T-helper 1 cell treated with Interleukin-12 subunit alpha and Interleukin-12 subunit beta and Interleukin-4 antibody, amounts not matched to agents 30 ng/mL and 1 ng/mL, for 36 hours (primary cell): ENCODE data around the gene USH1C. TPM values are rescaled to one million over a fixed set of nuclear protein-coding genes. Genes with fewer than 3 reads are reported as not detected.

Source experiments
- intact Hi-C: fragments of 100-400 bp; cut with micrococcal nuclease; formaldehyde crosslinking; loops from one replicate; pipeline ENCODE4 v1.15.1; 2024
- total RNA-seq: library from RNA; stranded (reverse); gene quantifications from 2 replicates; pipeline ENCODE4 v1.2.3, GENCODE V29; 2022

Gene USH1C
- total RNA-seq, 1 donor from 2014 or later = not detected

DNA sequence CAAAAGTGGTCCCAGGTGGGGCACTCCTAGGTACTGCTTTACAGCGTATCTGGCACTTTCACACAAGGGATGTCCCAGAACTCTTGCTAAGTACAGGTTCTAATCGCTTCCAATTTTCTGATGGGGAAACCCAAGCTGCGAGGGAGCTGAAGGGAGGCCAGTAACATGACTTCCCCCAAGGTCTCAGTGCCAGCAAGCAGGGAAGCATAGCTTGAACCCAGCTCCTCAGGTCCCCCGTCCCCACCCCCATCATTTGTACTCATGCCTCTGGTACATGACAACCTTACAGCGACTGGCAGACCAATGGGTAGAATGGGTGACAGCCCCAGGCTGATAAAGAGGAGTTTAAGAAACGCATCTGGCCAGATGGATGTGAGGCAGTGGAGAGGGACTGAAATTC is 66.9 kb downstream of the USH1C start:
- intact Hi-C loops = no loop called here

DNA sequence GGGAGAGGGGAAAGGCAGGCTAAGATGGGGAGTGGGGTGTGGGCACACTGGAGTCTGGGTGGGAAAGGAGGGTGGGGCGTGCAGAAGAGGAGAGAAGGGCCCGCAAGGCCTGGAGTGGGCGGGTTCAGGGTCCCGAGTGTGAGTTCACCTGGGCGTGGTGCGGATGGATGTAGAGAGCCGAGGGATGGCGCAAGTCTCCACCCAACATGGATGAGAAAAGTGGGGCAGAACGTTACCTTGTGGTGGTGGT is 67.2 kb downstream of the USH1C start:
- intact Hi-C loops = no loop called here

DNA sequence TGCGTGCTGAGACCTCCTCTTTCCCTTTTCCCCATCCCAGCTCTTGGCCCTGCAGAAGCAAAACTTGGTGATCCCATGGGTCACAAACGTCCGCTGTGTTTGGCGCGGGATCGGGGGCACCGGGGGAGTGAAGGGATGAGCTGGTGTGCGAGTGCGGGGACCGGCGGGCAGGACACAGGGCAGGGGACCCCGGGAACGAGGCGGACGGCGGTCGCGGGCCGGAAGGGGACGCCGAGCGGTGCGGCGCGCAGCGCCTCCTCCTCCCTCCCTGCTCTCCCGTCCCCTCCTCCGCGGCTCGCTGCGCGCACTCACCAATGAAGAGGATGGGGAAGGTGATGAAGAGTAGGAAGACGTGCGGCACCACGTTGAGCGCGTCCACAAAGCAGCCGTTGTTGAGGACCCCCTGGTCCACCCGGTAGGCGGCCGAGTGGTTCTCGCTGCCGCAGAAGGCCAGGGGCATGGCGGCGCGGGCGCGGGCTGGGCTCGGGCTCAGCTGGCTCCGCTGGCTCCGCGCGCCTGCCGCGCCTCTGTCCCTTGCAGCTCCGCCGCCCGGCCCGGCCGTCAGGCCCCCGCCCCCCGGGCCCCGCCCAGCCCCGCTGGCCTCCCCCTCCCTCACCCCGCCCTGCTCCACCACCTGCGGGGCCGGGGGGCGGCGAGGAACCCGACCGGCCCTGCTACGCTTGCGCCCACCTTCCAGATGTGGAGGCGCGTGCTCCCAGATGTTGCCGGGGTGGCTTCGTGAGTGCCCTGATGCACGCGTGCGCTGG is 67.7 kb downstream of the USH1C start, which contains the start of gene ABCC8:
Gene ABCC8 (minus strand): TSS at position 529 of the 767 bp plus-strand sequence. CDS start 69 bp downstream, at position 460.
- intact Hi-C loops = no loop called here

DNA sequence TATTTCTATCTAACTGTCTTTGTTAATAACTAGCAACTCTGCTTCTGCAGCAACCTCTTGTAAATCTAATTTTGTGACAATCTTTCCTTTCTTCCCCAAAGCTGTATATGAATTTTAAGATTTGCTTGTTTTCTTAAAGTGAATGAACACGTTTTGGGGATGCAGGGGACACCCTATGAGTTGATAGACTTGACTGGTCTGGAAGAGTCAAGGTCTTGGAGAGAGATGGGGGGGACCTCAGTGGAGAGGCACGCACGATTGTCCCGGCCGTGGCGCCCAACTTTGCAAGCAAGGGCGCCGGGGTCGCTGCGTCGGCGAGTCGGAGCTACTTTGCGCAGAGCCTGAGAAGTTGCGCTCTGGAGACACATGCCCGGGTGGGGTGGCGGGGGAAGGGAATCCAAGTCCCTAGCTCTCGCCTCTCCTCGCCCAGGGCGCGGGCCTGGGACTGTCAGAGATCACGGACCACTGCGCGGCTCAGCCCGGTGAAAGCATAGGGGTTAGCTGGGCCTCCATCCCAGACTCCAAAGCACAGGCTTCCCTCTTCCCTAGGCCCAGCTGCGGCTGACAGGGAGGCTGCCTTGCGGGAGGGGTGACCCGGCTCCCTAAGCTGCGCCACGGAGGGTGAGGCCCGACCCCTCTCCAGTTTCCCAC is 68.4 kb downstream of the USH1C start:
- intact Hi-C loops = no loop called here

DNA sequence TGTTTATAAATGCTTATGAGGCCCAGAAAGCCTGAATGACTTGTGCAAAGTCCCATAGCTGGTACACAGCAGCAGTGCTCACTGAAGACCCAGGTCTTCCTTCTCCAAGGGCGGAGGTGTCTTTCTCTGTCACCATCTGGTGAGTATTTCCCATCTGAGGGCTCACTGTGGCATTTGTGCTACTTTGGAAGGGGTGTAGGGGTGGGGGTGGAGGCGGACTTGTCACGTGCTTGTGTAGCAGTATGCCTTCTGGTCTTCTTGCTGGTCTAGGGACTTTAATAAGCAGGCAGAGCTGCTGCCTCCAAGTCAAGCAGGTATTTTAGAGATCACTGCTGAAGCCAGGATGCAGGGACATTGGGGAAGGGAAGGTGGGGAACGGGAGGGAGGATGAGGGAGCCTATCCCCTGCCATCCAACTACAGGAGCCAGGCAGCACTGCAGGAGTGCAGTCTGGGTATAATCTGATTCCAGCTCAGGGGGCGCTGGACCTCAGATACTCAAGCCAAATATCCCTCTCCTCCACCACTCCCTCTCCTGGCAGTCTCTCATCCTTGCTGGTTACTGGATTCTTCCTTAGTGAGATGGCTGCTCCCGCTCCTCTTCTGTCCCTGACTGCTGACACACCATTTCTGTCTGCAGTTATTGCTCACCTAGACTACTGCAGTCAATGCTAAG is 71.0 kb downstream of the USH1C start:
- intact Hi-C loops = no loop called here

DNA sequence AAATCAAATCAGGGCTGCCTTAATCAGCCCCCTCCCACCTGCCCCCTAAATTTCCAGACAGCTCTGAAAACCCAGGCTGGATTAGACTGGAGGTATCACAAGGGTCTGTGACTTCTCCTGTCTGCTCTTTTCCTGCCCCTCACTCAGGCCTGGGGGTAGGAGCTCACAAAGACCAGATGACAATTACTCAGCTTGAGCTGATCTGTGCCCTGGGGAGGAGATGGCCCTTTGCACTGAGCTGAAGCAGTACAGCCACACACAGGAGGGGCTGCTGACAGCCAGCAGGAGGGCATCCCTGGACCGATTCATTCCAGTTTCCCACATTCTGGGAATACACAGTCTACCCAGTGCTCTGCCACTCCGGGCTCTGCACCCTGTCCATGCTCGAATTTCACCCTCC is 71.7 kb downstream of the USH1C start:
- intact Hi-C loops = no loop called here

DNA sequence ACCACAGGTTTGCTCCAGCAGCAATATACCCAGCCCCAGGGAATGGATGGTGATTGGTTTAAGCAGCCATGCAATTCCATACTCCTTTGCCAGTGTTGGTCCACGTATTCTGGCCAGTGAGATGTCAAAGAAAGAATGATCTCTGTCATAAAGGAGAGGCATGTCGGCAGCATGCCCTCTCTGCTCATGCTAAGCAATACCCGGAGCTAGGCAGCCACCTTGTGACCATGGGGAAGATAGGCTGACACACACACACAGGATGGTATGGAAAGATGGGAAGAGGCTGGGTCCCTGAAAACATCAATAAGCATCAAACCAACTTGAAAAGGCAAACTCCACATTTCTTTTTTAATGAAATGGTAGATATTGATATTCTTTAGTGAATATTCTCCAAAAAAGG is 72.7 kb downstream of the USH1C start:
- intact Hi-C loops = no loop called here

DNA sequence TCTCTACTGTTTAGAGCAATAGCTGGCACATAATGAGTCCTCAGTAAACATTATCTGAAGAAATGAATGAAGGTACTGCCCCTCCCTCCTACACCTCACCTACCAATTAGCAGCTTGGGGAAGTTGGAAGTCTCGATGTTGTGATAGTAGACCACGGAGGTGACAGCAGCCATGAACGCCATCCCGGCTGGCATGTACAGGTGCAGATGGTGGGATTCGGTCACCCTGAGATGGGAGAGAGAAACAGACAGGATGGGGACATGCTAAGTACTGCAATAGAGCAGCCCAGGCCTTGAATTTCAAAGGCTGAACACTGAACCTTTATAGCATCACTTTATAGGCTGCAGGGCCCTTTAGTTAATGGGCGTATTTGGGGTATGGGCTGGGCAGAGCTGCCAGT is 74.2 kb downstream of the USH1C start:
- intact Hi-C loops = no loop called here

DNA sequence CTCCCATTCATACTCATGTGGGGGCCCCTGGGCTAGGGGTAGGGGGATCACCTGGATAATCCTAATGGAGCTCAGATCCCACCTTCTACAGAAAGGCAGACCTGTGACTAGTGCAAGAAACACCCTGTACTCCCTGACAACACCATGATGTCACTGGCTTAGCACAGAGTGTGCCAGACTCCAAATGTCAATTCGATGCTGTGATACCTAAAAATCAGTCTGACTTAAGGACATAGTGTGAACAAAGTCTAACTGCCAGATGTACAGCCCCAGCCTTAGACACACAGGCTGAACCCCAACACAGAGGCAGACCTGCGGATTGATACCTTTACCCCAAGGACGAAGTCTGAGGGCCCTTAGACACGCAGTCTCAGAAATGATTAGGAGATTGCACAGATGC is 76.1 kb downstream of the USH1C start:
- intact Hi-C loops = no loop called here

DNA sequence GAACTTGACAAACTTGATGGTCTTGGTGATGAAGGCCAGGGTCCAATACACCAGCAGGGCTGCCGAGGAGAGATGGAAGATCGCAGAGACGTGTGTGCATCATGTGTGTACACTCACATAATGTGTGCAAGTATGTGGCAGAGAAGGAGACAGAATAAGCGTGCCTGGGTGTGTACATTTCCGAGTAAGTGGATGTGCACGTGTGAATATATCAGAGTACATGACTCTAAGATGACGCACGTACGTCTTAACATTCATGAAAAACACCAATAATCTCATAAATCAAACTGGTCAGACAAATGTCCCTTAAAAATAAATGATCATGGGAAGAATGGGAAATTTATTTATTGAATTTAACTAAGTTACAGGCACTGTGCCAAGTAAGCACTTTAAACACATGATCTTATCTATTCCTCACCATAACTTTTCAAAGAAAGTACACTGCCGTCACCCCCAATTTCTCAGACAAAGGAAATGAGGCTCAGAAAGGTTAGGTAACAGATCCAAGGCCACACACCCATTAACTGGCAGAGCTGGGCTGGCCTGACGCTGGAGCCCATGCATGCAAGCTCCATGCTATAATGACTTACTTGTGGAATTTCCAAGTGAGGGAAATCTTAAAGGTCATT is 80.6 kb downstream of the USH1C start:
- intact Hi-C loops = no loop called here

DNA sequence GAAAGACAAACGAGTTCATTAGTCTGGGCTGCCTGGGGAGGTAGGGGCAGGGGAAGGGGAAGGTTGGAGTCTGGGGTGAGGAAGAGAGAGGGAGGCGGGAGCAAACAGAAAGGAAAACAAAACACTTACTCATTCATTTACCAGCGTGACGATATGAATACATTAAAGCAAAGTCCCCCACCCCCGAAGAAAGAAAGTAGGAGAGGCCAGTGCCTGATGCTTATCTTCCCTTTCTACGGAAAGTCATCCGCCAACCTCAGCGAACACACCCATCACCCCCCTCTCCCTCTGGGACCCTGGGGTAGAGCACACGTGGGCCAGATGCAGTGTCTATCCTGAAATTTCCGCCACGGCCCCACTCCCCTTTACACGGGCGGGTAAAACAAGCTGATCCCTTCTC is 81.3 kb downstream of the USH1C start:
- intact Hi-C loops = no loop called here

DNA sequence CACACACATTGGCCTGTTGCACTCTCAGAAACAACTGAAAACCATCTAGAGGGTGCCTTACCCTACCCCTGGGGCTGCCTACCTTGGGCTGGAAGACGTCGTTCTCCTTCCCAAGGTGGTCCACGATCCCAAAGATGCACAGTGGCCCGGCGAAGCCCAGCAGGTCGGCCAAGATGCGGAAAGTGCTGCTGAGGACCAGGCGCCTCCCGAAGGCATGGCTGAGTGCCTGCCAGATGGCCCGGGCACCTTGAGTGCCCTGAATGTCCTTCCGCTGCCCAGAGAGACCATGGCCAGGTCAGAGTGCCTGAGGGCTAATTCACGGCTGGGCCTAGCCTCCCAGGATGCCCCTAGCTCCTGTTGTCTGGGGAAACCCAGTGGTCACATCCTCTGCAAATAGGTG is 83.8 kb downstream of the USH1C start:
- intact Hi-C loops = no loop called here

DNA sequence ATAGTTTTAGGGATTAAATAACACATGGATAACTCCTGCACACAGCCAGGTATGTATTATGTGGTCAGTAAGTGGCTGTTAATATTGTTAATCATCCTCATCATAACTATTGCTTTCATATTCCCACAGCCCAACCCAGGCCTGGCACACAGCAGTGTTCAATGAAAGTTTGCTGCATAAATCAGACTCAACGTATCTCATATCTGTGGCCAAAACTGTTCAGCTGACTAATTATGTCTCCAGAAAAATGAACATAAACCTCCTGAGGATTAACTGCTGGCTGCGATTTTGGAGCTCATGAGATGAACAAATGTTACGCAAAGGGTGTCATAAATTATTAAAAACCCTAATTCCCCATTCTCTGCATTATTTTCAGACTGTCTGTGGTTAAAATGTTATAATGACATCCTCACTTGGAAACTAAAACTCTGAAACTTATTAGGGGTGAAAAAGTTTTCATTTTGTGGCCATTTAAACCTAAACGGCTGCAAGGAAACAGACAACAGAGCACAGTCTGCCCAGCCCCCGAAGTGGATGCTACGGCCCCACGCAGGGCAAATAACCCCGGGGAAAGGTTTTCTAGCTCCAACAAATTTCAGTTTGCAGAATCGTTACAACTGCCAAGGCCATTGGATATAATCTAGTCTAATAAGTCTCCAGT is 84.8 kb downstream of the USH1C start:
- intact Hi-C loops = no loop called here

DNA sequence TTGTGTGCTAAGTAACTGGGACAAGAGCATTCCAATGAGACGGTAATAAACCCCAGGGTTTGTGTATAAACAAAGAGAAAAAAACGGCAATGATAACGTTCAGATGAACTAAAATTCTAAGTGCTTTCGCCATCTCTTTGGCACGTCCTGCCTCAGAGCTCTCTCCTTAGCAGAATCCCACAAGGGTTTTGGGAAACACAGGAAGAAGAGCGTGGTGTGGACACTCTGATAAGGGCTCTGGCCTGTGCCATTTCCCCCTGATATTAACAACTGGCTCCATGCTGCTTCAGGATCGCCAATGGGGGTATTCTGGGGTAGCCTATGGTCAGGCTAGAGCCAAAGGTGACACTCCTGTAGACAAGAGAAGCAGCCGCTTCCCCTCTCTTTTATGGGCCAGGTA is 85.9 kb downstream of the USH1C start:
- intact Hi-C loops = no loop called here

DNA sequence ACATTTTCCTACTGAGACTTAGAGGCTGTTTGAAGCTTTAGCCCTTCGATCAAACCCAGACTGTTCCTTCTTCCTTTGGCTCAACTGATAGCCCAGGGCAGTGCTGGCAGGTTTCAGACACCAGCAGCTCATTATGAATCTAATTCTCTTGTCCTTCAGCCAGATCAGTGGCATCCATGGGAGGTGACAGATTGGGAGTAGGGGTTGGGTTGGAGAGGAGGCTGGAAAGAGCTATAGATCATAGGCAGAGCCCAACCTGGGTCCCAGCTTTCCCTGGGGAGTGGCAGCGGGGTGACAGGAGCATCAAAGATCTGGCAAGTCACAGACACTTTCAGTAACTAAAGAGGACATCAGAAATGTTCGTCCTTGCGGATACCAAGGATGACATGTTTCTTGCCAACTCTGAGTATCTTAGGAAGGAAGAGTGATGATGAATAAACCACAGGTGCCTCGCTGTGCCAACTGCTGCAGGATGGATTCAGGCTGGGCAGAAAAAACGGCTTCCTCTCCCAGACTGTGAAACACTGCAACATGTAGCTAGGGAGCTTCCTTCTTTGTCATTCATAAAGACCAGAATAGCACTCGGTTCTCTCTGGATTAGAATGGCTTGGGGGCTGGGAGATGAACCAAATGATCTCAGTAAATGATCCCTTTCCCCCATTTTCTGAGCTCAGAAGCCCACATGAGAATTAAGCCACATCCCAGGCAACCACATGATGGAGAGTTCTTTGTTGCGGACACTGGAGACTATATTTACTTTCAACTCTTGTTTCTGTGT is 86.6 kb downstream of the USH1C start:
- intact Hi-C loops = no loop called here

DNA sequence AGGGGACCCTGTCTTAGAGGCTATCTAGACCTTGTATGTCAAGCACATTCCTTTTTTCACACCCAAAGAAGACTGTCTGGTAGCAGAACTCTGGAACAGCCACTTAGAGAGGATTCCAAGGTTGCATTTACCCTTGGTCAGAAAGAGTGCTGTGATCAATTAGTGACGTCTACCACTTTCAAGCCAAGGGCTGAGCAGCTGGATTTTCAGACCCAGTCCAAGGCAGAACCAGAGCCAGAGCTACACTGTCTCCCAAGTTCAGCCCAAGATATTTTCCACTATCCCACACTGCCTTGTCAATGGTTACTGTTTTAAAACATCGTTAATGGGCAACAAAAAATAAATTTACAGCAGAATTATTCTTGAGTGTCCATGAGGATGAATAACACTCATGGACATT is 91.5 kb downstream of the USH1C start:
- intact Hi-C loops = no loop called here

DNA sequence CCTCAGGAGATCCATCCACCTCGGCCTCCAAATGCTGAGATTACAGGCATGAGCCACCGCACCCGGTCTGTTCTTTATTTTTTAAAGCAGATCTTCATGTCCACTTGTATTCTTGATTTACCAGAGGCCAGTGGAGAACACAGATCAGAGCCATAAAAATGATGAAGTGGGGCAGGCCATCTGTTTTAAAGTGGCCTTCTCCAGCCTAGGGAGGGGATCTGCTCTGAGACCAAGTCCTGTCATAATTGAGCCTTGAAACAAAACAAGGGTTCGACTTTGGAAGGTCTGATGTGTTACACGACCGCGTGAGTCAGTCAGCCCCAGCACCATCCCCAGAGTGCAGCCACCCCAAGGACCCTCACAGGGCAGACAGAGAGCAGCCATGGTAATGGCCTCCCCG is 95.1 kb downstream of the USH1C start:
- intact Hi-C loops = no loop called here

DNA sequence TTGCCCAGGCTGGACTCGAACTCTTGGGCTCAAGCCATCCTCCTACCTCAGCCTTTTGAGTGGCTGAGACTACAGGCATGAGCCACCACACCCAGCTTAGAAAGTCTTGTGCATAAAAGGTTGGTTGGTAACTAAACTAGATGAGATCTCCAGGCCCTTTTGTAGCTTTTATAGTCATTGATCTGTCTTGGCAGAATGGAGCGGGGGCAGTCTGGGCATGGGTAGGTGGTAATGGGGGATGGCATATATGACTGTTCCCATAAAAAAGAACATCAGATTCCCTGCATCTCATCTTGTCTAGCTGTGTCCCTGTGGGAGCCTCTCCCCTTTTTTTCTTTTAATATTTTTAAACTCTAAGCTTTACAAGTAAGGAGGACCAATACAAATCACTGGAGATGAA is 97.7 kb downstream of the USH1C start:
- intact Hi-C loops = no loop called here

DNA sequence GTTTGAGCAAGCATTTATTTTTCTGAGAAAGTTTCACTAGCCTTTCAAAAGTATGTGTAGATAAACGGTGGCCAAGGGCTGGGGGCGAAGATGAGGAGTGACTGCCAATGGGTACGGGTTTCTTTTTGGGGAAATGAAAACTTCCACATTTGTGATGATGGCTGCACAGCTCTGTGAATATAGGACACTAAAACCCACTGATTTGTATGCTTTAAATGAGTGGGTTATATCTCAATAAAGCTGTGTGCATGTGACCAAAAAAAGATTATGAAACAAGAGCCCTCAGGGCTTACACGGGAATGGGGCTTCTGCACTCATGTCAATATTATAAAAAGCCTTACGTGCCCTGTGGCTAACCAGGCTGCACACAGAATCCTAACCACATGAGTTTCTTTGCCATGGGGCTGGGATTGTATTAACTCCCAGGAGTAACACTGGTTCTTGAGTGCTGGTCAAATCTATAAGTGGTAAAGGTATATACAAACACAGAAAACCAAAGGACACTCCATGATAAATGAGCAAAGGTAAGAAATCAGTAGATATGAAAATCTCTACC is 98.9 kb downstream of the USH1C start:
- intact Hi-C loops = no loop called here

DNA sequence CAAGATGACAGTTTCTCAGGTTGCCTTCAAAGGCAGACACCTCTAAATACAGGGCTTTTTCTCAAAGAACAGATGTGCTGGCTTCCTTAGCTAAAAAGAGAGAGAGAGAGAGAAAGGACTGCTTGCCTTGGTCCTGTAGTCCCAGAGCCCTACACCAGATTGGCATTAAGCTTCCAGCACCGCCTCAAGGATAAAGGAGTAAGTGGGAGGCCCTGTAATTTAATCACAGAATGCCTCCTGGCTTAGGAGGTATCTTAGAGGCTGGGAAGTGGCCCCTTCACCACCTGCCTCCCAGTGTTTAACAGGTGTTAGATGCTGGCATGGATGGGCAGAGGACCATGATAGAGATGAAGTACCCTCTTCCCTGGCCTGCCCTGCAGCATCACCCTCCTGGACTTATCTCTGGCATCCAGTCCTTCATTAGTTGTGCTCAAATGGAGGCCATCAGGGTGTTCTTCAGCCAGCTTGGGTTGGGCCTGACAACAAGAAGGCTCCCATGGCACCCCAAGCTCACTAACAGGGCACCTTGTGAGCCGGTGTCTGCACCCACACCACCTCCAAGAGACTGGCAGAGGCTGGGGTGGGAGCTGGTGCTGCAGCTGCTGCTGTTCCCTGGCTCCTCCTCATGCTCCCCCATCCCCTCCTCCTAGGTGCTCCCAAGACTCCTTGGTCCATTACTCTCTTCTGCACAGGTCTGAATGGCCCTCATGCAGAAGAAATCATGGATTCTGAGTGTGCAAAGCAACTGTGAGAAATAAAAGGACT is 100.1 kb downstream of the USH1C start:
- intact Hi-C loops = no loop called here
